HepG2 (cell line): ENCODE data around the gene ACOT9. TPM values are rescaled to one million over a fixed set of nuclear protein-coding genes. Genes with fewer than 3 reads are reported as not detected.
"Not testable (repeated sequence)": the region's sequence is repeated elsewhere in the genome, so short reads cannot be mapped to it uniquely, and the experiment has no call there.

Source experiments
- ATAC-seq: fragments of 200-7000 bp; cut with Tn5 transposase; 3 replicates; pipeline ENCODE4 v1.9.1; 2020; ENCODE audit warnings: mild to moderate bottlenecking, moderate library complexity
- BruUV-seq: library from RNA; stranded (reverse); fragments of 400-500 nt; replicated peaks from 2 replicates; lab custom pipeline; 2021; lab: Mats Ljungman, UMichigan
- CTCF ChIA-PET: fragments of 300-600 bp; formaldehyde crosslinking; extraction: SDS; loops from one replicate; lab custom pipeline; 2021; ENCODE audit warnings: low total read pairs, inconsistent platforms, low intra/inter-chr PET ratio; lab: Yijun Ruan, JAX
- POLR2A ChIA-PET: fragments of 350-600 bp; sonication (Branson Sonifier 250); formaldehyde crosslinking; loops from one replicate; lab custom pipeline; 2020; ENCODE audit warnings: antibody characterized with exemption, inconsistent platforms; lab: Yijun Ruan, JAX
- DNase-seq: peaks from one replicate; pipeline ENCODE4 v3.0.0-alpha.2; 2015; ENCODE audit warnings: low spot score
- FAIRE-seq: peaks from 3 replicates; lab custom pipeline; 2011; peaks lifted over from hg19 to GRCh38; lab: Jason Lieb, UNC
- H2AFZ ChIP-seq: one replicate; pipeline ENCODE4 v1.6.1; 2011; ENCODE audit warnings: low read length, inconsistent platforms
- H3K27ac ChIP-seq: fragments of 300-600 bp; 3 replicates; pipeline ENCODE4 v1.8.0; 2011; ENCODE audit warnings: mixed run types, mild to moderate bottlenecking, mixed read lengths, low read length, inconsistent platforms; ENCODE audit not compliant: insufficient read depth; ENCODE audit errors: extremely low read length
- H3K27me3 ChIP-seq, 2 experiments: fragments of 200-600 bp in 1 of 2; 2 replicates in 1 of 2; 3 replicates in 1 of 2; pipeline versions ENCODE4 v1.6.0 to v1.8.0; 2011; ENCODE audit warnings: low read length in 2 of 2, mild to moderate bottlenecking in 2 of 2, moderate library complexity in 2 of 2, inconsistent platforms in 1 of 2; ENCODE audit not compliant: insufficient read depth in 2 of 2, control insufficient read depth in 1 of 2
- H3K36me3 ChIP-seq, 2 experiments: fragments of 200-600 bp in 1 of 2; replicated peaks in 1 of 2; 2 replicates in 1 of 2; 3 replicates in 1 of 2; pipeline versions ENCODE4 v1.5.1 to v1.8.0; 2011; ENCODE audit warnings: low read length in 2 of 2, inconsistent platforms in 1 of 2; ENCODE audit not compliant: insufficient read depth in 2 of 2, control insufficient read depth in 1 of 2
- H3K4me1 ChIP-seq: 2 replicates; pipeline ENCODE4 v1.5.1; 2012; ENCODE audit warnings: low read length, inconsistent platforms; ENCODE audit not compliant: insufficient read depth
- H3K4me2 ChIP-seq: 2 replicates; pipeline ENCODE4 v1.6.0; 2011; ENCODE audit warnings: low read depth, low read length, inconsistent platforms
- H3K4me3 ChIP-seq, 3 experiments: fragments of 200-600 bp in 1 of 3; sonication (generic), shearing (Covaris generic) in 1 of 3; replicated peaks in 1 of 3; 2 replicates each; pipeline ENCODE4 v1.5.1; 2011 to 2016; ENCODE audit warnings: low read length in 3 of 3, inconsistent platforms in 2 of 3, low read depth in 2 of 3, mild to moderate bottlenecking in 2 of 3, control low read depth in 1 of 3, mixed read lengths in 1 of 3; ENCODE audit not compliant: insufficient read depth in 1 of 3
- H3K79me2 ChIP-seq: one replicate; pipeline ENCODE4 v1.6.1; 2011; ENCODE audit warnings: low read length, inconsistent platforms; ENCODE audit not compliant: insufficient read depth
- H3K9ac ChIP-seq: 2 replicates; pipeline ENCODE4 v1.6.0; 2011; ENCODE audit warnings: mild to moderate bottlenecking, low read depth, low read length, inconsistent platforms; ENCODE audit not compliant: insufficient read depth
- H3K9me3 ChIP-seq: 2 replicates; pipeline ENCODE4 v1.5.1; 2012; ENCODE audit warnings: mild to moderate bottlenecking, low read length
- H4K20me1 ChIP-seq: 2 replicates; pipeline ENCODE4 v1.6.0; 2011; ENCODE audit warnings: inconsistent platforms, mild to moderate bottlenecking, low read length, moderate library complexity; ENCODE audit not compliant: insufficient read depth
- ASH2L ChIP-seq: fragments of 300-600, 200-600 bp; sonication (generic); IDR thresholded peaks from 2 replicates; pipeline ENCODE4 v1.7.0; 2017; ENCODE audit warnings: low read depth, mild to moderate bottlenecking, moderate library complexity, mixed read lengths, low read length; ENCODE audit not compliant: insufficient read length
- CREBL2 ChIP-seq: sonication (generic); formaldehyde crosslinking; IDR thresholded peaks from 2 replicates; pipeline ENCODE4 v1.8.1; 2023; ENCODE audit warnings: missing genetic modification reagents, mild to moderate bottlenecking, borderline replicate concordance
- GRHL1 ChIP-seq: sonication (generic); formaldehyde crosslinking; conservative IDR thresholded peaks from 2 replicates; pipeline ENCODE4 v1.8.0; 2022; ENCODE audit warnings: missing genetic modification reagents
- HOXA3 ChIP-seq: sonication (generic); formaldehyde crosslinking; IDR thresholded peaks from 2 replicates; pipeline ENCODE4 v1.5.0; 2020; ENCODE audit warnings: missing genetic modification reagents
- ZC3H4 ChIP-seq: sonication (generic); formaldehyde crosslinking; IDR thresholded peaks from 2 replicates; pipeline ENCODE4 v1.4.0; 2020; ENCODE audit warnings: missing genetic modification reagents, borderline replicate concordance
- ZNF143 ChIP-seq: sonication (generic); formaldehyde crosslinking; IDR thresholded peaks from 2 replicates; pipeline ENCODE4 v1.4.0; 2020; ENCODE audit warnings: missing genetic modification reagents
- ZNF260 ChIP-seq: sonication (generic); formaldehyde crosslinking; IDR thresholded peaks from 2 replicates; pipeline ENCODE4 v1.4.0; 2020; ENCODE audit warnings: missing genetic modification reagents, low read depth, mild to moderate bottlenecking, borderline replicate concordance
- ZNF292 ChIP-seq: sonication (generic); formaldehyde crosslinking; IDR thresholded peaks from 2 replicates; pipeline ENCODE4 v1.8.1; 2022; ENCODE audit warnings: mild to moderate bottlenecking, low read depth, missing genetic modification reagents, borderline replicate concordance
- ZNF652 ChIP-seq: IDR thresholded peaks from 2 replicates; pipeline ENCODE4 v1.6.1; 2016; ENCODE audit warnings: low read depth, borderline replicate concordance
- ZSCAN5A ChIP-seq: sonication (generic); formaldehyde crosslinking; IDR thresholded peaks from 2 replicates; pipeline ENCODE4 v1.8.0; 2022; ENCODE audit warnings: mild to moderate bottlenecking, missing genetic modification reagents, borderline replicate concordance
- WGBS: methylation state at CpG from one replicate; pipeline ENCODE4 v1.1.6; 2017; ENCODE audit warnings: low lambda C conversion rate; 5-methylcytosine and 5-hydroxymethylcytosine counted together
- in situ Hi-C: cut with HindIII; loops from 2 replicates; pipeline ENCODE4 v1.10.0; 2017; ENCODE audit warnings: low pct_unique_long_range_greater_than_20kb; ENCODE audit not compliant: extremely low pct_ligation_motif_present
- intact Hi-C: fragments of 100-400 bp; cut with micrococcal nuclease; formaldehyde crosslinking; loops from one replicate; pipeline ENCODE4 v1.10.0; 2022; ENCODE audit not compliant: unreplicated experiment
- polyA plus RNA-seq, 8 experiments: library from polyadenylated mRNA; depleted of rRNA in 3 of 8; stranded (reverse) in 7 of 8; unstranded in 1 of 8; fragments of >200 nt; fragmentation: Illumina TruSeq in 4 of 8; extraction: Trizol in 4 of 8; gene quantifications; 2 replicates each; pipeline versions ENCODE4 v1.2.1 to v1.2.3, GENCODE V29; 2011 to 2016; ENCODE audit warnings: low read depth in 4 of 8, missing spikeins in 1 of 8, mixed read lengths in 1 of 8; ENCODE audit not compliant: insufficient read depth in 1 of 8
- total RNA-seq, 5 experiments: library from RNA; depleted of rRNA; stranded (reverse); fragments of >200 nt; fragmentation: Illumina TruSeq; extraction: Trizol; gene quantifications; 2 replicates each; pipeline ENCODE4 v1.2.3, GENCODE V29; 2016; ENCODE audit warnings: low read depth in 1 of 5

The ACOT9 gene
- total and polyA plus RNA-seq, 2 of the 13 experiments (the other 11 are each of a cell fraction or from before 2014, with no cell fraction given): 33.3 to 36.9 TPM

- H3K4me1 ChIP-seq: peaks cover 17% of the 10 kb centered on the region; the same call in 1 of the 2 replicates
- 4% methylated on average over 4 of the region's 8 CpGs for WGBS
These were observed 82.9 kb downstream of the ACOT9 start for GRCh38 chrX:23660083-23660765.

GRCh38 chrX:23659339-23659738 is 83.7 kb downstream of the ACOT9 start:
- in situ Hi-C loops: no loop called here
- H3K4me1 ChIP-seq: peaks cover 17% of the 10 kb centered on the region; the same call in 1 of the 2 replicates
- H3K9me3 ChIP-seq: no peaks in the 10 kb centered on the region
- 58% methylated on average over 4 of the region's 4 CpGs for WGBS
- intact Hi-C loops: no loop called here
- no peaks in the 10 kb centered on the region for H4K20me1 ChIP-seq
- ChIA-PET POLR2A (no interaction called here), CTCF (no interaction called here)
- no peaks in the 10 kb centered on the region for H3K36me3 ChIP-seq
- H3K4me2 ChIP-seq: peak overlapping the region; percentile 32; the same call in 1 of the 2 replicates
- H2AFZ ChIP-seq: no peak overlapping the region
- FAIRE-seq (no peak), DNase-seq (no peak), ATAC-seq (no peak)
- H3K4me3 ChIP-seq: no peak overlapping the region
- no peaks in the 10 kb centered on the region for H3K27me3 ChIP-seq
- no peak overlapping the region for H3K9ac ChIP-seq
- no peak overlapping the region for H3K27ac ChIP-seq
- no peaks in the 10 kb centered on the region for H3K79me2 ChIP-seq
- no TSS peak for BruUV-seq
- TF ChIP-seq ZNF292 (CRISPR knock-in tag) (no peak), ZNF260 (CRISPR knock-in tag) (no peak), ZC3H4 (CRISPR knock-in tag) (no peak), ZSCAN5A (no peak), ZNF143 (CRISPR knock-in tag) (no peak), GRHL1 (CRISPR knock-in tag) (no peak), ASH2L (no peak), CREBL2 (CRISPR knock-in tag) (no peak), HOXA3 (CRISPR knock-in tag) (no peak)

More at GRCh38 chrX:23660083-23660765, 82.9 kb downstream of the ACOT9 start:
- H3K36me3 ChIP-seq, BruUV-seq, H2AFZ ChIP-seq, POLR2A ChIA-PET, DNase-seq, H3K27ac ChIP-seq, H3K4me3 ChIP-seq, H3K9ac ChIP-seq, in situ Hi-C loops, intact Hi-C loops, FAIRE-seq, H3K27me3 ChIP-seq, H3K9me3 ChIP-seq, H3K79me2 ChIP-seq, ATAC-seq, H4K20me1 ChIP-seq, CTCF ChIA-PET: not testable (repeated sequence)
- peak overlapping the region; percentile 32 for H3K4me2 ChIP-seq
- TF ChIP-seq ZNF652: peak; percentile 33; the same call in 1 of the 2 replicates
